GM18519 (cell line): ENCODE data around the gene PWWP2B.

ENCODE experiments used
- ATAC-seq: cut with Tn5 transposase; IDR thresholded peaks from one replicate; pipeline ENCODE4 v1.9.1; 2021; ENCODE audit warnings: mild to moderate bottlenecking, moderate library complexity; ENCODE audit not compliant: unreplicated experiment, low FRiP score

PWWP2B gene

GRCh38 chr10:132392811-132393694, 3.9 kb upstream of the PWWP2B start:
- no peak for ATAC-seq

- no peak for ATAC-seq
Observed at GRCh38 chr10:132393695-132394181, 3.3 kb upstream of the PWWP2B start.

GRCh38 chr10:132394201-132394811, 2.7 kb upstream of the PWWP2B start:
- ATAC-seq: no peak

- ATAC-seq: no peak
Observed at GRCh38 chr10:132394936-132395703, 1.9 kb upstream of the PWWP2B start.

DNA sequence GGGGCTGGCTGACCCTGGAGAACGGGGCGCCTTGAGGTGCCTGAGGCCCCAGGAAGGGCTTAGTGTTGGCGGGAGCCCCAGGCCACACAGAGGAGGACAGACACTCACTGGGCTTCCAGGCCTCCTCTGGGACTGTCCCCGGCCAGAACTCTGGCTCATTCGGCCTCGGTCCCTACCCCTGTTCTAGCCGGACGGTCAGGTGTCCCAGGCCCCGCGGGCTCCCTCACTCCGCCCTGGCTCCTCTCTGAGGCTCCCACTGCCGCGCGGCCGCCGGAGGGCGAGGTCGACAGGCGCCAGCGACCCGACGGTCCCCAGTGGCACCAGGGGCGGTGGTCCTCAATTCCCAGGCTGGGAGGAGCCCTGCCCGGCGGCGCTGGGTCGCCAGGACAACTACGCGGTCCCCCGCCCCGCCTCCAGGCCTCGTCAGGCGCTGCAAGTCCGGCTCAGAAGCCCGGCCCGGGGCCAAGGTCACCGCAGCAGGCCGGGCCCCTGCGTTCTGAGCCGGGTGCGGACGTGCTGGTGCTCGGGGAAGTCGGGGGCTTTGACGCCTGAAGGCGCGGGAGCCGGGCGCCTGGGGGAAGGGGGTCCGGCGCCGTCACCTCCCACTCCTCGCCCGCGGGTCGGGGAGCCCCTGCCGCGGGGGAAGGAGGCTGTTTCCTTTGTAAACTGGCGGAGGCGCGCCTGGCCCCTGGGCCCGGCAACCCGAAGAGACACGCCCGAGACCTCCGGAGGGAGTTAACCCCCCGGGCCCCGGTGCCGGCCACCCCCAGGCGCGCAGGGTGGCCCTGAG, 1.1 kb upstream of the PWWP2B start:
- peak; percentile 22 for ATAC-seq

DNA sequence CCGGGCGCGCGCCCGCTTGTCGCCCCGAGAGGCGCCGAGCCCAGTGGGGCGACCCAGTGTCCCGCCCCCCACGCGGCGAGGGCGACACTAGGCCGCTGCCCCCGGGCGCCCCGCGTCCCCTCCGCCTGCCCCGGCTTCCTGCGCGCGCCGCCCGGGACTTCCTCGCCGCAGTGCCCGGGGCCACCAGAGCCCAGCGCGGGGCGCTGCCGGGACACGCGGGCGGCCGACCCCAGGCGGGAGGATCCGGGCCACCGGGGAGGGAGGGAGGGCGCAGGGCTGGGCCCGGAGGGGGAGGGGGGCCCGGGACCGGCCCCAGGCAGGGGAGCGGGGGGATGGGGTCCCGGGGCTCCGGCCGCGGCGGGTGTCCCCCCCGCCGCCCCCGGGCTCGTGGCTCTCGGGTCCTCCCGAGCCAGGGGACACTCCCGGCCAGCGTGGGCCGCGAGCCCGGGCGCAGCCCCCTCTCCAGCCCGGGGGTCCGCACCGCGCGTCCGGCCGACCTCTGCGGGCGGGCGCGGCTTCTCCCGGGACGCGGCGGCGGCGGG, 435 bp upstream of the PWWP2B start:
- ATAC-seq: peak; percentile 38

DNA sequence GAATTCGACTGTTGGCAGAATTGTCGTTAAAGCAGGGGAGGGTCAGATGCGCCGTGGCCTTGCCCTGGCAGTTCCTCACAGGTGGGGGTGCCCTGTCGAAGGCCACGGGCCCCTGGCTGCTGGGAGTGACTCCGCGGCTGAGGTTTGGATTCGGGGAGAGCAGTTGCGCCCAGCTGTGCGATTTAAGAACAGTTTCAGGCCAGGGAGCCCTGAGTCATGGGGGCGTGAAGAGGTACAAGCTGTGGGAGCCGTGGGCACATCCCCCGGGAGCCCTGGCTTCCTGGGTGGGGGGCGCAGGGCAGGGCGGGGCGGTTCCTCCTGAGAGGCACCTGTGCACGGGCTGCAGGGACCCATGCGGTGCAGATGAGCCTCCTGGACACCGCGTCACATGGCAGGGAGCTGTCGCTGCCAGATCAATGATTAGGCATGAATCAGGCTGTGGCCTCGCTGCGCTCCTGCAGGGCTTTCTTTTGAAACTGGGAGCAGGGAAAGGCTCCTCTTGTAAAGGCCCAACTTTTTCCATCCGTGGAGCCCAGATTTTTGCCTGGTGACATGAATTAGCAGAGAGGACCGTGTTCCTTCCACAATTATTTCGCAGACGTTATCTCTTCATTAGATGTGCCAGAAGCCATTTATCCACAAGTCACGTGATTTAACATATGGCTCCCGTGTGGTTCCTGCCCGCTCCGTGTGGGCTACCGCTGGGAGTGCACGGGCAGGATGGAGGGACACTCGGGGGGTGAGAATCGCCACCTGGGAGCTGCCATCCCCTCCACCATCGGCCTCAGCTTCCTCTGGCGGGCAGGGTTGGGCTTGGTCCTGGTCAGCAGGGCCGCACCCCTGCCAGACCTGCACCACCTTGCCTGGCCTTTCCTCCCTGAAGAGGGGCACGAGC, 918 bp downstream of the PWWP2B start:
- ATAC-seq: no peak

DNA sequence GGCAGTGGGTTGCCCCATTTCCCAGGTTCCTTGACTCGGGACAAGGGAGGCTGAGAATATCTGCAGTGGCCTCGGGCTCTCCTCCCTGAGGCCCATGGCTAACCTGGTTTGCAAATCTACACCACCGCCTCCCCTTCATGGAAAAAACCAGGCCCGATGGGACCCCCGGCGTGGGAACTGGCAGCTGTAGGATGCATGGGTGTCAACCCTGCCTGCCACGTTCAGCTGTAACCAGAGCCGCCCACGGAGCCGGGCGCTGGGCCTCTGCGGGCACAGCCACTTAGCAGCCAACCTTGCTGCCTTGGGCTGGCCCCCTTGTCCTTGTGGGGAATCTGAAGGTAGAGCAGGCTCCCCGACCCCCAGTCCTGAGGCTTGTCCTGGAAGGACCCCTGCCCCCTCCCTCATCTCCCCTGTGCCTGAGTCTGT, 1.6 kb downstream of the PWWP2B start:
- ATAC-seq: no peak

DNA sequence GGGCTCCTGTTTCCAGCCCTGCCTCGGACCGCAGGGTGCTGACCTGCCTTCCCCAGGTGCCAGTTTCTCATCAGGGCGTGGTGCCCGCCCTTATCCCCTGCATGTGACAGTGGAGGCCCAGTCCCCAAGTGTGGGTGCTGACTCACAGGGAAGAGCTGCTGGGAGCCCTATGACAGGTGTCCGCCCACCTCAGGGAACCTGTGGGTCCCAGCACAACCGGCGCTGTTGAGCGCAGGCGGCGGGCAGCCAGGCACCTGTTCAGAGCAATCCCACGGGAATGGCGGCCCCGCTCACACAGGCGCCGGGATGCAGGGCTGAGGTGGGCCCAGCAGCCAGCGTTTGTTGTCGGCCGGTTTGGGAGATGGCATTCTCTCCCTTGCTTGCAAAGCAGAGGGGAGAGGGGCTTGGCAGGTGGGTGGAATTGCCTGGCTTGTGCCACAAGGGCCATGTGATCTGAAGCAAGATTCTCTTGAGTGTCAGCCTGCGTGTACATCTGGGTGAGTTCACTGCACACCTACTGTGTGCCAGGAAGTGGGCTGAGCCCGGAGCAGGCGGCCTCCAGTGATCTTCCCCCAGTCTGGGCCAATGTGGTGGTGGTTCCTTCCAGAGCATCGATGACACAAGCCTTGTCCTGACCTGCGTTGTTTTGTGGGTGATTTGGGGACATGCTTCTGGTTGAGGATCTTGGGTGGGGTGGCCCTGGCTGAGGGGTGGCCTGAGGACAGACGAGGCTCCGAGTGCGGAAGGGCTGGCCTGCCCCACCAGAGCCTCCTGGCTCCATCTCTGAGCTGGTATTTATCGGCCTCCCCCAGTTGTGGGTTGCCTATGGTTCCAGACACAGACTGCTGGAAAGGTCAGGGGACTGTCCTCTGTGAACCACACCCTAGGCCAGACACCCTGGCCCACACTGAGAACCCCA, 2.4 kb downstream of the PWWP2B start:
- no peak for ATAC-seq

DNA sequence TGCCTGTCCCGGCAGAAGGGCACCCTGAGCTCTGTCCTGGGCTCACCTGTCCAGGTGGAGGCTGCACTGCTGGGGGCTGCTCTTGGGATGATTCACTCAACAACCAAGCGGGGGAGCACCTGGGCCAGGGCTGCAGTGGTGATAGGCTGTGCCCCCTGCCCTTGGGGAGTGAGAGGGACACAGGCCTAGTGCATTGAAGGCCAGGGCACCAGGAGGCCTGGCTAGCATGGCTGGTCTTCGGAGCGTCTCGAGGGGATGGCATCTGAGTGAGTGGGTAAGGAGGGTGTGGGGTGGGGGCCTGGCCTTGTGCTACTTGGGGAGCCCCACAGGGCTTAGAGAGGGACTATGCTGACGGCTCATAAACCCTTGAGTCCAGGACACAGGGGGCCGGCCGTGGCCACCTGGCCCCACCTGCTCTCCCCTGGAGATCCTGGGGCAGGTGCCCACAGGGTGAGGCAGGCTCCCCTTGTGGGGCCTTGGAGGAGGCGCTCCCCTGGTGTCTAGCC, 3.1 kb downstream of the PWWP2B start:
- ATAC-seq: no peak

GRCh38 chr10:132400547-132401151, 3.6 kb downstream of the PWWP2B start:
- no peak for ATAC-seq

DNA sequence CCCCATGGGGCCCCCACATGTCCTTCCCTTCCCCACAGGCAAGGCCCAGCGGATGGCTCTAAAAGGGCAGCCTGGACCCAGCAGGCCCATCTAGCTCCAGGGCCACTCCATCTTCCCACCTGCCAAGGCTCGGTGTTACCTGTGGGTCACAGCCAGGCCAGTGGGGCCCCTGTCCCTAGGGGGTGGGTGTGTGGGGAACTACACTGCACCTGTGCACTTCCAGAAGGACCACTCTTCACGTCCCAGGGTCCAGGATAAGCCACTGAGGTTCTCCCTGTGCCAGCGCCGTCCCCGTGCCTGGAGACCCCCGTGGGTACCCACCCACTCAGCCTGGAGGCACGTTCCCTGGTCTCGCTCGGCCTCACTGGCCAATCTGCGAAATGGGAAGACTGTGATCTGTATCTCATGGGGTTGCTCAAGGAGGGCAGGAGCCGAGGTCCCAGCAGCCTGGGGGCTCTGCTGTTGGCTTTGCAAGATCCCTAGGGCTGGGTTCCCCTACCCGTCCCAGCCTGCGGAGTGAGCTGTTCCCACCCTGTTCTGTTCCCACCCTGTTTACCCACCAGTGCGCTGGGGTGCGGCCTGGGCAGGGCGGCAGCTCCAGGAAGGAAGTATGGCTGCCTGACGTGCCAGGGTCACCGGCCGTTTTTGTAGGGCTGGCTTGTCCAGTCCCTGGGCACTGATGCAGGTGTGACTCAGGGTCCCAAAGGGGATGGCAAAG, 4.6 kb downstream of the PWWP2B start:
- ATAC-seq: no peak

DNA sequence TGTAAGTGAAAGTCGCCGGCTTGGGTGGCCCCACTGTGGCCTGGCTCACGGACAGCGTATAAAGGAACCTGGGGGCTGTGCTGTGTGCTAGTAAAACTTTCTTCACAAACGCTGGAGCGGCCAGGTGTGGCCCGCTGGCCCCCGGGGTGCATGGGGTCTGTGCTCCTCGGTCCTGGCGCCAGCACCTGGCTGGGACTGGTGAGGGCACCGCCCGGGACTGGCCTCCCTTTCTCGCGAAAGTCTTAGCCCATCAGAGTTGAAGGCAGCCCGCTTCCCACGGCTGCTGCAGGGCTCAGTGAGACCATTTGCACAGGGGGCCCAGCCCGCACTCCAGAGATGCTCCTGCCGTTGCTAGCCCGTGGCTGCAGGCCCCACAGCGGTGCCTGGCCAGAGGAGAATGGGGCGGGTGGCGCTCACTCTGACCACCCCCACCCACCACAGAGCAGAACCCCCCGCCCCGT, 5.8 kb downstream of the PWWP2B start:
- no peak for ATAC-seq

DNA sequence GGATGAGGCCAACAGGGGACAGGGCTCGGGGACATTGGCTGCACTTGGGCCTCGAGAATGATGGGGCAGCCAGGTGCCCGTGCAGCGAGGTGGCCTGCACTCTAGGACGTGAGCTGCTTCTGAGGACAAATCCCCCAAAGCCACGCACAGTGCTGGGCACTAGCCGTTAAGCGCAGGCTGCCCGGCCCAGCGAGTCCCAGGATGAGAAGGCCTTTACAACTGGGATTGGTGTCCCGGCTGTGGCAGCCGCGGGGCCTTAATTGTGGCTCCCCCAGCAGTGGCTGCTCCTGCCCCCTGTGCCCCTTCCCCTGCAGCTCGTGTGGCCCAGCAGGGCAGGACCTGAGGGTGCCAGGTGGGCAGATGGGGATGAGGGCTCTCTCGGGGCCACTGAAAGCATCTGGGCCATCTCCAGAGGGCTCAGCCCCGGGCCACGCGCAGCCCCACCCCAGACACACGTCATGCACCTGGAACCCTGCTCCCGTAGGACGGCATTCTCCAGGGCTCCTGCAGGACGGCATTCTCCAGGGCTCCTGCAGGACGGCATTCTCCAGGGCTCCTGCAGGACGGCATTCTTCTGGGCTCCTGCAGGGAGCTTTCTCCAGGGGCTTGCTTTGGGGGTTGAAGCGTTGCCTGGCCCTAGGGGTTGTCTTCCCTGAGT, 6.6 kb downstream of the PWWP2B start:
- no peak for ATAC-seq

- no peak for ATAC-seq
Observed at GRCh38 chr10:132404169-132404880, 7.3 kb downstream of the PWWP2B start.
